GM06990 (cell line): ENCODE data around the gene BUD31.

Experiments used
- DNase-seq: peaks from one replicate; pipeline ENCODE4 v3.0.0-alpha.2; 2011; ENCODE audit not compliant: insufficient read length; ENCODE audit errors: extremely low read depth
- H3K27me3 ChIP-seq: replicated peaks from 2 replicates; pipeline ENCODE4 v1.6.0; 2011; ENCODE audit warnings: low read length; ENCODE audit not compliant: control insufficient read depth, insufficient read depth
- H3K36me3 ChIP-seq: 2 replicates; pipeline ENCODE4 v1.5.1; 2011; ENCODE audit warnings: low read length; ENCODE audit not compliant: control insufficient read depth, insufficient read depth
- H3K4me3 ChIP-seq: replicated peaks from 2 replicates; pipeline ENCODE4 v1.5.1; 2011; ENCODE audit warnings: low read depth, mild to moderate bottlenecking, control low read depth, low read length
- CTCF ChIP-seq: IDR thresholded peaks from 2 replicates; pipeline ENCODE4 v1.5.1; 2011; ENCODE audit warnings: low read length, control low read depth, mild to moderate bottlenecking, inconsistent platforms; ENCODE audit not compliant: insufficient read depth, poor library complexity, severe bottlenecking

The BUD31 gene

DNA sequence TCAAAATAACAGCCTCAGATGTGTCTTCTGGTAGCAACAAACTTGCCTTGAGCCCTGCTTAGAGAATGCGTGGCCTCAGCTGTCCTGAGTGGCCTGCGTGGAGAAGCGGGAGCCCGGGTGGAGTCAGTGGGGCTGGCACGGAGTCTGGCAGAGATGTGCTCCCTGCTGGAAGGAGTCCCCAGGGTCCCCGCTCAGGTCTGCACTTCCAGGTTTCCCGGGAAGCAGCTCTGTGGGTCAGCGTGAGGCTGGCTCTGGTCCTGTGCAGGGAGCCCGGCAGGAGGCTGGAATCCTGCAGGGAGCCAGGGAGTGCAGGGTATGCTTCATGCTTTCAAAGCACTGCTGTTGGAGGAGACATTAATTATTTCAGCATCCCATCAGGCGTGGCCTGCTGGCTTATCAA, 40.1 kb downstream of the BUD31 start:
- peaks cover 47% of the 10 kb centered on the region for H3K36me3 ChIP-seq
- no peak for TF ChIP-seq CTCF
- no peaks in the 10 kb centered on the region for H3K27me3 ChIP-seq
- DNase-seq: no peak
- no peak overlapping the region for H3K4me3 ChIP-seq

GRCh38 chr7:99449326-99449725, 40.6 kb downstream of the BUD31 start:
- Histone ChIP-seq H3K36me3 (peaks cover 50% of the 10 kb centered on the region), H3K4me3 (no peak overlapping the region), H3K27me3 (no peaks in the 10 kb centered on the region)
- DNase-seq: no peak
- no peak for TF ChIP-seq CTCF

- no peak for TF ChIP-seq CTCF
- Histone ChIP-seq H3K36me3 (peaks cover 61% of the 10 kb centered on the region), H3K4me3 (no peak overlapping the region), H3K27me3 (no peaks in the 10 kb centered on the region)
- no peak for DNase-seq
These were observed 43.2 kb downstream of the BUD31 start for GRCh38 chr7:99451936-99452335.

GRCh38 chr7:99452541-99452940, 43.8 kb downstream of the BUD31 start:
- no peak for DNase-seq
- Histone ChIP-seq H3K36me3 (peaks cover 65% of the 10 kb centered on the region), H3K27me3 (no peaks in the 10 kb centered on the region), H3K4me3 (no peak overlapping the region)
- TF ChIP-seq CTCF: no peak

DNA sequence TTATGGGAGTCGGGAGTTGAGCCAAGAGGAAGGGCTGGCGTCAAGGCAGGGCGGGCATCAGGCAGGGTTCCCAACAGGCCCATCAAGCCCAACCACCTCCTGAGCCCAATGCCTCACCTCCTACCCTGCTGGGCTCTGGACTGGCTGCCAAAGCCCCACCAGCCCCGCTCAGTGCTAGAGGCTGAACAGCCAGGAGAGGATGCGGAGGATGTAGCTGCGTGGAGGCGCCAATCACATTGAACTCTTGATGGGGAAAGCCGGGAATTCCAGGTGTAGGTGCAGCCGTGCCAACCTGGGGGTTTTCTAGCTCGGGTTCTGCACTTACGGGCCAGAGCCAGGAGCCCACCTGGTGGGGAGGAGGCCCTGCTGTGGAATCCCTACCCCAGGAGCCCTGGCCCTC, 44.3 kb downstream of the BUD31 start:
- Histone ChIP-seq H3K27me3 (no peaks in the 10 kb centered on the region), H3K4me3 (no peak overlapping the region), H3K36me3 (peaks cover 61% of the 10 kb centered on the region)
- no peak for TF ChIP-seq CTCF
- no peak for DNase-seq

GRCh38 chr7:99455874-99456273, 47.1 kb downstream of the BUD31 start:
- no peak for DNase-seq
- H3K36me3 ChIP-seq: peaks cover 50% of the 10 kb centered on the region
- no peaks in the 10 kb centered on the region for H3K27me3 ChIP-seq
- no peak for TF ChIP-seq CTCF
- no peak overlapping the region for H3K4me3 ChIP-seq
